GM06990 (cell line): ENCODE results near the gene FAM83D.
"Not testable (repeated sequence)": the region's sequence is repeated elsewhere in the genome, so short reads cannot be mapped to it uniquely, and the experiment has no call there.

Source experiments
- DNase-seq: peaks from one replicate; pipeline ENCODE4 v3.0.0-alpha.2; 2011; ENCODE audit not compliant: insufficient read length; ENCODE audit errors: extremely low read depth
- H3K27me3 ChIP-seq: replicated peaks from 2 replicates; pipeline ENCODE4 v1.6.0; 2011; ENCODE audit warnings: low read length; ENCODE audit not compliant: control insufficient read depth, insufficient read depth
- H3K36me3 ChIP-seq: 2 replicates; pipeline ENCODE4 v1.5.1; 2011; ENCODE audit warnings: low read length; ENCODE audit not compliant: control insufficient read depth, insufficient read depth
- H3K4me3 ChIP-seq: replicated peaks from 2 replicates; pipeline ENCODE4 v1.5.1; 2011; ENCODE audit warnings: low read depth, mild to moderate bottlenecking, control low read depth, low read length
- TF ChIP-seq, protein P1 (sequence below): IDR thresholded peaks from 2 replicates; pipeline ENCODE4 v1.5.1; 2011; ENCODE audit warnings: low read length, control low read depth, mild to moderate bottlenecking, inconsistent platforms; ENCODE audit not compliant: insufficient read depth, poor library complexity, severe bottlenecking

Gene FAM83D

DNA sequence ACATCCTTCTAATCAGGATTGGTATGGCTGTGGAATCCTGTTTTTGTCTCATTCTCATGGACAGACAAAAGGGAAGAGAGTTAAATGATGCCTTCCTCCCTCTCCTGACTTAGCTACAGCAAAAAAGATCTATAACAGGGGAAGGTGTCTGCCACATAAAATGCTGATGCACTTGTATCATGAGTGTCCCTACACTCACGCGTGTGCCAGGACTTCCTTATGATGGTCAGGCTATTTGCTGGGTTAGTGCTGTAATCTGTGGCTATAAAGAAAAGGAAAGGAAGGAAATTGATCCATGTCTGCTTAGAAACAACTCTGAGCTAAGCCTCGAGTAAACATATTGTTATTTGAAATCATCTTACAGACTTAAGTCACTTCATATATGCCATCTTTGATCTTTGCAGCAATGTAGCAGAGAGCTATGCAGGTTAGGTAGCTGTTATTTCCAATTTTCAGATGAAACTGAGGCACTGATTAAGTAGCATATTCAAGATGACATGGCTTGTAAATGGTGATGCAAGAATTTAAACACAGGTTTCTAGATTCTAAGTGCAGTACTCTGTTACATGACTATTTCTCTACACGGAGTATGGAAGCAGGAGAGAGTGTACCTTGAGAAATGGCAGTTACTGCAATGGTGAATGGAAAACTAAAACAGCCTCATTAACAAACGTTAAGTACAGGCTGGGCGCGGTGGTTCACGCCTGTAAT lies 27.6 kb downstream of the FAM83D start:
- DNase-seq: no peak
- H3K27me3 ChIP-seq: no peaks in the 10 kb centered on the region
- peaks cover 15% of the 10 kb centered on the region for H3K36me3 ChIP-seq
- H3K4me3 ChIP-seq: no peak overlapping the region
- TF ChIP-seq, protein P1, sequence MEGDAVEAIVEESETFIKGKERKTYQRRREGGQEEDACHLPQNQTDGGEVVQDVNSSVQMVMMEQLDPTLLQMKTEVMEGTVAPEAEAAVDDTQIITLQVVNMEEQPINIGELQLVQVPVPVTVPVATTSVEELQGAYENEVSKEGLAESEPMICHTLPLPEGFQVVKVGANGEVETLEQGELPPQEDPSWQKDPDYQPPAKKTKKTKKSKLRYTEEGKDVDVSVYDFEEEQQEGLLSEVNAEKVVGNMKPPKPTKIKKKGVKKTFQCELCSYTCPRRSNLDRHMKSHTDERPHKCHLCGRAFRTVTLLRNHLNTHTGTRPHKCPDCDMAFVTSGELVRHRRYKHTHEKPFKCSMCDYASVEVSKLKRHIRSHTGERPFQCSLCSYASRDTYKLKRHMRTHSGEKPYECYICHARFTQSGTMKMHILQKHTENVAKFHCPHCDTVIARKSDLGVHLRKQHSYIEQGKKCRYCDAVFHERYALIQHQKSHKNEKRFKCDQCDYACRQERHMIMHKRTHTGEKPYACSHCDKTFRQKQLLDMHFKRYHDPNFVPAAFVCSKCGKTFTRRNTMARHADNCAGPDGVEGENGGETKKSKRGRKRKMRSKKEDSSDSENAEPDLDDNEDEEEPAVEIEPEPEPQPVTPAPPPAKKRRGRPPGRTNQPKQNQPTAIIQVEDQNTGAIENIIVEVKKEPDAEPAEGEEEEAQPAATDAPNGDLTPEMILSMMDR: no peak

DNA sequence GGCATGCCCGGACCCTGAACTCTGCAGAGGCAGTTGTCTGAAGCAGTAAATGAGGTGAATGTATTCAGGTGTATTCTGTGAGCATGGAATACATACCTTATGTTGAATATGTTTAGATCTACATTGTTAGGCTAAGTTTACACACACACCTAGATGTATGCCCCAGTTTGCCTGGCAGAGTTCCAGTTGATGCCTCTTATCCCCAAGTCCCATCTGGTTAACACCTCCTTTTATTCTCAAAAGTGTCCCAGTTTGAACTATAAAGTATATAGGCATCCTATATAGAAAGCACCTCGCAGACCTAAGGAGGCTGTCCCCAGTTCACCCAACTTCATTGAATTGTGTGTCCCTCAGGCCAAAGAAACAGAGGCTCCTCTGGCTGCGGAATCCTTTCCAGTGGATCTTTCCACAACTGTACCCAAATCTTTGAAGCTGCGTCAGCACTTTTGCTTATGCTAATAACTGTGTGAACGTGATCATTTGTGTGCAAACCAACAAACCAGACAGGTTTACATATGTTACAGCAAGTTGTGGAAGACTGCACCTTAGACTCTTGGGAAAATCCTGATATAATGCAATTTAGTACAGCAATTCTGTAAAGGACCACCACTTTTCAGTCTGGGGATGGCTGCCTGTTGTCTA lies 31.1 kb downstream of the FAM83D start:
- DNase-seq: no peak
- Histone ChIP-seq H3K36me3 (peaks cover 2% of the 10 kb centered on the region), H3K4me3 (no peak overlapping the region), H3K27me3 (no peaks in the 10 kb centered on the region)
- TF ChIP-seq, protein P1: no peak

DNA sequence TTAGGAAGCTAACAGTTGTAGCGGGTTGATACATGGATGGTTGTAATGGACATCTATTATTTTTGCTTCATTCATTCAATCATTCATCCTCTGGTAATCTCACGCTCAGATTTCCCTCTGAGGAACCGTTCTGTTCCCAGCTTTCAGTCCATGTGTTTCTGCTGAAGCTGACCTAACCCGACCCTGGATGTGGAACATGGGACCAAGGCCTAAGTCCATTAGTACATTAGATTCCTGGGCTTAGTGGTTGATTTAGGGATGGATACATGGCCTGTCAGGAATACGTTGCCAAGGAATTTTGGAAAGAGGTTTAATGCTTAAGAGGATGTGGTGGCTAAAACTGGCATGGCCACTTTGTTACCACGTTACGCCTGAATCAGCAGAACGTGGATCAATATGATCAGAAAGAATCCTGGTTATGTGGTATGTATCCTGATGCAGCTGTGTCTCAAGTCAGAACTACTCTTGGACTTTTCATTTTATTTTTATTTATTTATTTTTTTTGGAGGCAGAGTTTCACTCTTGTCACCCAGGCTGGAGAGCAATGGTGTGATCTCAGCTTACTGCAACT lies 31.8 kb downstream of the FAM83D start:
- Histone ChIP-seq H3K36me3 (peaks cover 2% of the 10 kb centered on the region), H3K27me3 (no peaks in the 10 kb centered on the region), H3K4me3 (no peak overlapping the region)
- TF ChIP-seq, protein P1: no peak
- DNase-seq: no peak

DNA sequence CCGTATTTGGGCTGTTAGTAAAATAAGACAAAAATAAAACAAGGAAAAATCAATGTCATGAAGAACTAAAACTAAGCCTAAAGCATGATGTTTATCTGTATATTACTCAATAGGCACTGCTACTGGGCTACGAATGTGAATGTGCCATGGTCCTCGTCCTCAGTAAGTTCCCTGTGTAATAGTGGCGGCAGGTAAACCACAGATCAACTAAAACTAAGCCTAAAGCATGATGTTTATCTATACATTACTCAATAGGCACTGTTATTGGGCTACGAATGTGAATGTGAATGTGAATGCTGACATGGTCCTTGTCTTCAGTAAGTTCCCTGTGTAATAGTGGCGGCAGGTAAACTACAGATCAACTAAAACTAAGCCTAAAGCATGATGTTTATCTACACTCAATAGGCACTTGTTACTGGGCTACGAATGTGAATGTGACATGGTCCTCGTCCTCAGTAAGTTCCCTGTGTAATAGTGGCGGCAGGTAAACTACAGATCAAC lies 34.0 kb downstream of the FAM83D start:
- H3K36me3 ChIP-seq, H3K27me3 ChIP-seq, H3K4me3 ChIP-seq, DNase-seq: not testable (repeated sequence)

DNA sequence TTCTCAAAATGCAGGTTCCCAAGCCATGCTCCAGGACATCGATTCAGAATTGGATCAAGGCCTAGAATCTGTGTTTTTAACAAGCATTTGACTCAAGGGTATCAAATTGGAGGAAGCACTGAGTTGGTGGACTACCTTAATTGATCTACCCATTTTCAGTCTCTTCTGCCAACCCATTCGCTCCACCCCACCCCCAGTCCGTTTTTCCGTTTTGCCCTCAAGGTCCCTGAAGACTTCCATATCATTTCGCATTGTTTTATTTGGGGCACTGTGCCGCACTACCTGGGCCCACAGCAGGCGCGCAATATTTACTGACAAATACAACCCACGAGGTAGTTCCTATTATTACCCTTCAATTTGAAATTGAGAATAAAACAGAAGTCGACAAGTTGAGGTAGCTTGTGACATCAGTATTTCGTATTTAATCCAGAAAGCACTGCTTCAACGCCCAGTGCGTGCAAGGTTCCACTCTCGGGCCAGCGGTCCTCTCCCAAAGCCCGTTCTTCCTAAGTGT lies 35.4 kb downstream of the FAM83D start:
- H3K4me3 ChIP-seq: peak overlapping the region; percentile 69
- TF ChIP-seq, protein P1: no peak
- no peak for DNase-seq
- H3K27me3 ChIP-seq: no peaks in the 10 kb centered on the region
- H3K36me3 ChIP-seq: no peaks in the 10 kb centered on the region; the same call in 1 of the 2 replicates
